HepG2 (cell line): ENCODE measurements around the gene BCAP29. TPM values are rescaled to one million over a fixed set of nuclear protein-coding genes. Genes with fewer than 3 reads are reported as not detected.

ENCODE experiments used
- ATAC-seq: fragments of 200-7000 bp; cut with Tn5 transposase; 3 replicates; pipeline ENCODE4 v1.9.1; 2020; ENCODE audit warnings: mild to moderate bottlenecking, moderate library complexity
- BruUV-seq: library from RNA; stranded (reverse); fragments of 400-500 nt; replicated peaks from 2 replicates; lab custom pipeline; 2021; lab: Mats Ljungman, UMichigan
- CTCF ChIA-PET: fragments of 300-600 bp; formaldehyde crosslinking; extraction: SDS; loops from one replicate; lab custom pipeline; 2021; ENCODE audit warnings: low total read pairs, inconsistent platforms, low intra/inter-chr PET ratio; lab: Yijun Ruan, JAX
- POLR2A ChIA-PET: fragments of 350-600 bp; sonication (Branson Sonifier 250); formaldehyde crosslinking; loops from one replicate; lab custom pipeline; 2020; ENCODE audit warnings: antibody characterized with exemption, inconsistent platforms; lab: Yijun Ruan, JAX
- DNase-seq: peaks from one replicate; pipeline ENCODE4 v3.0.0-alpha.2; 2015; ENCODE audit warnings: low spot score
- FAIRE-seq: peaks from 3 replicates; lab custom pipeline; 2011; peaks lifted over from hg19 to GRCh38; lab: Jason Lieb, UNC
- H2AFZ ChIP-seq: one replicate; pipeline ENCODE4 v1.6.1; 2011; ENCODE audit warnings: low read length, inconsistent platforms
- H3K27ac ChIP-seq: fragments of 300-600 bp; 3 replicates; pipeline ENCODE4 v1.8.0; 2011; ENCODE audit warnings: mixed run types, mild to moderate bottlenecking, mixed read lengths, low read length, inconsistent platforms; ENCODE audit not compliant: insufficient read depth; ENCODE audit errors: extremely low read length
- H3K27me3 ChIP-seq, 2 experiments: fragments of 200-600 bp in 1 of 2; 2 replicates in 1 of 2; 3 replicates in 1 of 2; pipeline versions ENCODE4 v1.6.0 to v1.8.0; 2011; ENCODE audit warnings: low read length in 2 of 2, mild to moderate bottlenecking in 2 of 2, moderate library complexity in 2 of 2, inconsistent platforms in 1 of 2; ENCODE audit not compliant: insufficient read depth in 2 of 2, control insufficient read depth in 1 of 2
- H3K36me3 ChIP-seq, 2 experiments: fragments of 200-600 bp in 1 of 2; replicated peaks in 1 of 2; 2 replicates in 1 of 2; 3 replicates in 1 of 2; pipeline versions ENCODE4 v1.5.1 to v1.8.0; 2011; ENCODE audit warnings: low read length in 2 of 2, inconsistent platforms in 1 of 2; ENCODE audit not compliant: insufficient read depth in 2 of 2, control insufficient read depth in 1 of 2
- H3K4me1 ChIP-seq: 2 replicates; pipeline ENCODE4 v1.5.1; 2012; ENCODE audit warnings: low read length, inconsistent platforms; ENCODE audit not compliant: insufficient read depth
- H3K4me2 ChIP-seq: 2 replicates; pipeline ENCODE4 v1.6.0; 2011; ENCODE audit warnings: low read depth, low read length, inconsistent platforms
- H3K4me3 ChIP-seq, 3 experiments: fragments of 200-600 bp in 1 of 3; sonication (generic), shearing (Covaris generic) in 1 of 3; replicated peaks in 1 of 3; 2 replicates each; pipeline ENCODE4 v1.5.1; 2011 to 2016; ENCODE audit warnings: low read length in 3 of 3, inconsistent platforms in 2 of 3, low read depth in 2 of 3, mild to moderate bottlenecking in 2 of 3, control low read depth in 1 of 3, mixed read lengths in 1 of 3; ENCODE audit not compliant: insufficient read depth in 1 of 3
- H3K79me2 ChIP-seq: one replicate; pipeline ENCODE4 v1.6.1; 2011; ENCODE audit warnings: low read length, inconsistent platforms; ENCODE audit not compliant: insufficient read depth
- H3K9ac ChIP-seq: 2 replicates; pipeline ENCODE4 v1.6.0; 2011; ENCODE audit warnings: mild to moderate bottlenecking, low read depth, low read length, inconsistent platforms; ENCODE audit not compliant: insufficient read depth
- H3K9me3 ChIP-seq: 2 replicates; pipeline ENCODE4 v1.5.1; 2012; ENCODE audit warnings: mild to moderate bottlenecking, low read length
- H4K20me1 ChIP-seq: 2 replicates; pipeline ENCODE4 v1.6.0; 2011; ENCODE audit warnings: inconsistent platforms, mild to moderate bottlenecking, low read length, moderate library complexity; ENCODE audit not compliant: insufficient read depth
- ERF ChIP-seq: IDR thresholded peaks from 2 replicates; pipeline ENCODE4 v1.6.1; 2018; ENCODE audit warnings: missing biosample characterization, missing genetic modification reagents
- HDAC1 ChIP-seq: sonication (generic); formaldehyde crosslinking; IDR thresholded peaks from 2 replicates; pipeline ENCODE4 v1.5.1; 2020; ENCODE audit warnings: mild to moderate bottlenecking, missing genetic modification reagents
- HNRNPH1 ChIP-seq: fragments of 200-400 bp; formaldehyde crosslinking; optimal IDR thresholded peaks from 2 replicates; pipeline ENCODE3; 2017; ENCODE audit warnings: mild to moderate bottlenecking, low read depth, low read length
- LCORL ChIP-seq, 2 experiments: fragments of 450-650 bp in 1 of 2; sonication (generic) in 1 of 2; formaldehyde crosslinking in 1 of 2; IDR thresholded peaks; 2 replicates each; pipeline versions ENCODE4 v1.5.0 to v1.6.1; 2017 to 2020; ENCODE audit warnings: antibody characterized with exemption in 1 of 2, missing genetic modification reagents in 1 of 2
- RFX5 ChIP-seq: IDR thresholded peaks from 2 replicates; pipeline ENCODE4 v1.6.1; 2011; ENCODE audit warnings: low read depth, low read length, improper control_type of control experiment
- ZNF251 ChIP-seq: sonication (generic); formaldehyde crosslinking; IDR thresholded peaks from 2 replicates; pipeline ENCODE4 v1.9.0; 2021; ENCODE audit warnings: mild to moderate bottlenecking, missing genetic modification reagents
- ZNF501 ChIP-seq: sonication (generic); formaldehyde crosslinking; IDR thresholded peaks from 2 replicates; pipeline ENCODE4 v1.5.1; 2020; ENCODE audit warnings: mild to moderate bottlenecking, moderate library complexity, missing genetic modification reagents
- WGBS: methylation state at CpG from one replicate; pipeline ENCODE4 v1.1.6; 2017; ENCODE audit warnings: low lambda C conversion rate; 5-methylcytosine and 5-hydroxymethylcytosine counted together
- in situ Hi-C: cut with HindIII; loops from 2 replicates; pipeline ENCODE4 v1.10.0; 2017; ENCODE audit warnings: low pct_unique_long_range_greater_than_20kb; ENCODE audit not compliant: extremely low pct_ligation_motif_present
- intact Hi-C: fragments of 100-400 bp; cut with micrococcal nuclease; formaldehyde crosslinking; loops from one replicate; pipeline ENCODE4 v1.10.0; 2022; ENCODE audit not compliant: unreplicated experiment
- polyA plus RNA-seq, 8 experiments: library from polyadenylated mRNA; depleted of rRNA in 3 of 8; stranded (reverse) in 7 of 8; unstranded in 1 of 8; fragments of >200 nt; fragmentation: Illumina TruSeq in 4 of 8; extraction: Trizol in 4 of 8; gene quantifications; 2 replicates each; pipeline versions ENCODE4 v1.2.1 to v1.2.3, GENCODE V29; 2011 to 2016; ENCODE audit warnings: low read depth in 4 of 8, missing spikeins in 1 of 8, mixed read lengths in 1 of 8; ENCODE audit not compliant: insufficient read depth in 1 of 8
- total RNA-seq, 5 experiments: library from RNA; depleted of rRNA; stranded (reverse); fragments of >200 nt; fragmentation: Illumina TruSeq; extraction: Trizol; gene quantifications; 2 replicates each; pipeline ENCODE4 v1.2.3, GENCODE V29; 2016; ENCODE audit warnings: low read depth in 1 of 5
- TF ChIP-seq, protein P1 (sequence below): sonication (generic); formaldehyde crosslinking; IDR thresholded peaks from one replicate; pipeline ENCODE4 v1.5.1; 2020; ENCODE audit warnings: mild to moderate bottlenecking, missing genetic modification reagents; ENCODE audit errors: not compliant biosample characterization
- TF ChIP-seq, protein P2 (sequence below): sonication (generic); formaldehyde crosslinking; IDR thresholded peaks from 2 replicates; pipeline ENCODE4 v1.4.0; 2020; ENCODE audit warnings: missing genetic modification reagents
- TF ChIP-seq, protein P3 (sequence below): sonication (generic); formaldehyde crosslinking; conservative IDR thresholded peaks from 2 replicates; pipeline ENCODE4 v1.4.0; 2020; ENCODE audit warnings: missing genetic modification reagents

The BCAP29 gene
- total and polyA plus RNA-seq, 2 of the 13 experiments (the other 11 are each of a cell fraction or from before 2014, with no cell fraction given): 15.3 to 35.6 TPM

DNA sequence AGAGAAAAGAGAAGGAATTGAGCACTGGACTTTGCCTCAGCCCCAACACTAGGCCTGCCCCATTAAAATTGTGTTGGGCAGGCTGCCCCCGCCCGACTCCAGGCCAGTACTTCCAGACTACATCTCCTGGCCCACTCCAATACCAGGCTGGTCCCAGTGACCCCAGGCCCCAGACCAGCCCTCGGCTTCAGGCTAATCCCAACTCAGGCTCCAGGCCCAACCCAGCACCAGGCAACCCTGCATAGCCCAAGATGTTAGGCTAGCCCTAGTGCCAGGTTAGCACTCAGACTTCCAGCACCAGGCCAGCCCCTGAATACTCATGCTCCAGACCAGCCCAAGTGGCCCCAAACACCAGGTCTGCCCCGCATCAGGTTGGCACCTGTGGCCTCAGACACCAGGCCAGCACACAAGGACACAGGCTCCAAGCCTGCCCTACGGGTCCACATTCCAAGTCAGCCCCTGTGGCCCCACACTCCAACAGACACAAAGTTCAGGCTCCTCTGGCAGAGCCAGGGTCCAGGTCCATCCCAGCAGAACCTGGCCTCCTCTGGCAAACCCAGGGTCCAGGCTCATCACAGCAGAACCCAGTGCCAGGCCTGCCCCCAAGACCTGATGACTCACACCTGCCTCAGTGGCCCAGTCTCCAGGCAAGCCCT is 36.6 kb upstream of the BCAP29 start:
- no peak overlapping the region for H3K27ac ChIP-seq
- no peak overlapping the region for H3K9ac ChIP-seq
- peaks cover 17% of the 10 kb centered on the region for H3K4me1 ChIP-seq
- intact Hi-C loops (no loop called here), in situ Hi-C loops (no loop called here)
- no peak overlapping the region for H2AFZ ChIP-seq
- FAIRE-seq: no peak
- CTCF ChIA-PET: no interaction called here
- no TSS peak for BruUV-seq
- H3K9me3 ChIP-seq: peaks cover 9% of the 10 kb centered on the region; the same call in 1 of the 2 replicates
- H3K4me3 ChIP-seq: no peak overlapping the region
- ATAC-seq: peak; percentile 76
- H4K20me1 ChIP-seq: no peaks in the 10 kb centered on the region; the same call in 1 of the 2 replicates
- 90% methylated on average over 2 of the region's 5 CpGs for WGBS
- peaks cover 9% of the 10 kb centered on the region for H3K79me2 ChIP-seq
- peaks cover 5 to 37% of the 10 kb centered on the region in 2 experiments for H3K36me3 ChIP-seq
- POLR2A ChIA-PET: no interaction called here
- H3K4me2 ChIP-seq: no peak overlapping the region
- DNase-seq: no peak
- H3K27me3 ChIP-seq: no peaks in the 10 kb centered on the region
- TF ChIP-seq HDAC1 (CRISPR knock-in tag) (no peak), ZNF251 (CRISPR knock-in tag) (no peak), ERF (CRISPR knock-in tag) (no peak), LCORL (IDR thresholded peaks at IDR 0.05) (no peak), LCORL (CRISPR knock-in tag; IDR thresholded peaks at IDR 0.05) (no peak), HNRNPH1 (no peak), RFX5 (no peak), ZNF501 (CRISPR knock-in tag) (no peak)
- TF ChIP-seq, protein P1, sequence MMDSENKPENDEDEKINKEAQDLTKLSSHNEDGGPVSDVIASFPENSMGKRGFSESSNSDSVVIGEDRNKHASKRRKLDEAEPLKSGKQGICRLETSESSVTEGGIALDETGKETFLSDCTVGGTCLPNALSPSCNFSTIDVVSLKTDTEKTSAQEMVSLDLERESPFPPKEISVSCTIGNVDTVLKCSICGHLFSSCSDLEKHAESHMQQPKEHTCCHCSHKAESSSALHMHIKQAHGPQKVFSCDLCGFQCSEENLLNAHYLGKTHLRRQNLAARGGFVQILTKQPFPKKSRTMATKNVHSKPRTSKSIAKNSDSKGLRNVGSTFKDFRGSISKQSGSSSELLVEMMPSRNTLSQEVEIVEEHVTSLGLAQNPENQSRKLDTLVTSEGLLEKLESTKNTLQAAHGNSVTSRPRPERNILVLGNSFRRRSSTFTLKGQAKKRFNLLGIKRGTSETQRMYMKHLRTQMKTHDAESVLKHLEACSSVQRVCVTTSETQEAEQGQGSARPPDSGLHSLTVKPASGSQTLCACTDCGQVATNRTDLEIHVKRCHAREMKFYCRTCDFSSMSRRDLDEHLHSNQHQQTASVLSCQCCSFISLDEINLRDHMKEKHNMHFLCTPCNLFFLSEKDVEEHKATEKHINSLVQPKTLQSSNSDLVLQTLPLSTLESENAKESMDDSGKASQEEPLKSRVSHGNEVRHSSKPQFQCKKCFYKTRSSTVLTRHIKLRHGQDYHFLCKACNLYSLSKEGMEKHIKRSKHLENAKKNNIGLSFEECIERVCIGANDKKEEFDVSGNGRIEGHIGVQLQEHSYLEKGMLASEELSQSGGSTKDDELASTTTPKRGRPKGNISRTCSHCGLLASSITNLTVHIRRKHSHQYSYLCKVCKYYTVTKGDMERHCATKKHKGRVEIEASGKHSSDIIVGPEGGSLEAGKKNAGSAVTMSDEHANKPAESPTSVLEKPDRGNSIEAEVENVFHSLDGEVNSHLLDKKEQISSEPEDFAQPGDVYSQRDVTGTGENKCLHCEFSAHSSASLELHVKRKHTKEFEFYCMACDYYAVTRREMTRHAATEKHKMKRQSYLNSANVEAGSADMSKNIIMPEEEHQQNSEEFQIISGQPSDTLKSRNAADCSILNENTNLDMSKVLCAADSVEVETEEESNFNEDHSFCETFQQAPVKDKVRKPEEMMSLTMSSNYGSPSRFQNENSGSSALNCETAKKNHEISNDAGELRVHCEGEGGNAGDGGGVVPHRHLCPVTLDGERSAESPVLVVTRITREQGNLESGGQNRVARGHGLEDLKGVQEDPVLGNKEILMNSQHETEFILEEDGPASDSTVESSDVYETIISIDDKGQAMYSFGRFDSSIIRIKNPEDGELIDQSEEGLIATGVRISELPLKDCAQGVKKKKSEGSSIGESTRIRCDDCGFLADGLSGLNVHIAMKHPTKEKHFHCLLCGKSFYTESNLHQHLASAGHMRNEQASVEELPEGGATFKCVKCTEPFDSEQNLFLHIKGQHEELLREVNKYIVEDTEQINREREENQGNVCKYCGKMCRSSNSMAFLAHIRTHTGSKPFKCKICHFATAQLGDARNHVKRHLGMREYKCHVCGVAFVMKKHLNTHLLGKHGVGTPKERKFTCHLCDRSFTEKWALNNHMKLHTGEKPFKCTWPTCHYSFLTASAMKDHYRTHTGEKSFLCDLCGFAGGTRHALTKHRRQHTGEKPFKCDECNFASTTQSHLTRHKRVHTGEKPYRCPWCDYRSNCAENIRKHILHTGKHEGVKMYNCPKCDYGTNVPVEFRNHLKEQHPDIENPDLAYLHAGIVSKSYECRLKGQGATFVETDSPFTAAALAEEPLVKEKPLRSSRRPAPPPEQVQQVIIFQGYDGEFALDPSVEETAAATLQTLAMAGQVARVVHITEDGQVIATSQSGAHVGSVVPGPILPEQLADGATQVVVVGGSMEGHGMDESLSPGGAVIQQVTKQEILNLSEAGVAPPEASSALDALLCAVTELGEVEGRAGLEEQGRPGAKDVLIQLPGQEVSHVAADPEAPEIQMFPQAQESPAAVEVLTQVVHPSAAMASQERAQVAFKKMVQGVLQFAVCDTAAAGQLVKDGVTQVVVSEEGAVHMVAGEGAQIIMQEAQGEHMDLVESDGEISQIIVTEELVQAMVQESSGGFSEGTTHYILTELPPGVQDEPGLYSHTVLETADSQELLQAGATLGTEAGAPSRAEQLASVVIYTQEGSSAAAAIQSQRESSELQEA (CRISPR knock-in tag): no peak
- TF ChIP-seq, protein P2, sequence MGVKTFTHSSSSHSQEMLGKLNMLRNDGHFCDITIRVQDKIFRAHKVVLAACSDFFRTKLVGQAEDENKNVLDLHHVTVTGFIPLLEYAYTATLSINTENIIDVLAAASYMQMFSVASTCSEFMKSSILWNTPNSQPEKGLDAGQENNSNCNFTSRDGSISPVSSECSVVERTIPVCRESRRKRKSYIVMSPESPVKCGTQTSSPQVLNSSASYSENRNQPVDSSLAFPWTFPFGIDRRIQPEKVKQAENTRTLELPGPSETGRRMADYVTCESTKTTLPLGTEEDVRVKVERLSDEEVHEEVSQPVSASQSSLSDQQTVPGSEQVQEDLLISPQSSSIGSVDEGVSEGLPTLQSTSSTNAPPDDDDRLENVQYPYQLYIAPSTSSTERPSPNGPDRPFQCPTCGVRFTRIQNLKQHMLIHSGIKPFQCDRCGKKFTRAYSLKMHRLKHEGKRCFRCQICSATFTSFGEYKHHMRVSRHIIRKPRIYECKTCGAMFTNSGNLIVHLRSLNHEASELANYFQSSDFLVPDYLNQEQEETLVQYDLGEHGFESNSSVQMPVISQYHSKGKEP (CRISPR knock-in tag): no peak
- TF ChIP-seq, protein P3, sequence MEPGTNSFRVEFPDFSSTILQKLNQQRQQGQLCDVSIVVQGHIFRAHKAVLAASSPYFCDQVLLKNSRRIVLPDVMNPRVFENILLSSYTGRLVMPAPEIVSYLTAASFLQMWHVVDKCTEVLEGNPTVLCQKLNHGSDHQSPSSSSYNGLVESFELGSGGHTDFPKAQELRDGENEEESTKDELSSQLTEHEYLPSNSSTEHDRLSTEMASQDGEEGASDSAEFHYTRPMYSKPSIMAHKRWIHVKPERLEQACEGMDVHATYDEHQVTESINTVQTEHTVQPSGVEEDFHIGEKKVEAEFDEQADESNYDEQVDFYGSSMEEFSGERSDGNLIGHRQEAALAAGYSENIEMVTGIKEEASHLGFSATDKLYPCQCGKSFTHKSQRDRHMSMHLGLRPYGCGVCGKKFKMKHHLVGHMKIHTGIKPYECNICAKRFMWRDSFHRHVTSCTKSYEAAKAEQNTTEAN (CRISPR knock-in tag): no peak
